IPS DF 19.7 (cell line): ENCODE measurements around the gene NREP.

Experiments used
- DNase-seq: peaks from one replicate; pipeline ENCODE4 v3.0.0-alpha.2; 2013; ENCODE audit warnings: low read depth, low spot score

Gene NREP

GRCh38 chr5:111697881-111698757, 58.9 kb downstream of the NREP start:
- no peak for DNase-seq

GRCh38 chr5:111697215-111697614, 59.8 kb downstream of the NREP start:
- no peak for DNase-seq

- no peak for DNase-seq
Measured at GRCh38 chr5:111695991-111696390, 61.0 kb downstream of the NREP start.

- DNase-seq: no peak
Measured at GRCh38 chr5:111694133-111694532, 62.9 kb downstream of the NREP start.

GRCh38 chr5:111691914-111692313, 65.1 kb downstream of the NREP start:
- no peak for DNase-seq

GRCh38 chr5:111691508-111691907, 65.5 kb downstream of the NREP start:
- no peak for DNase-seq

GRCh38 chr5:111689357-111689935, 67.5 kb downstream of the NREP start:
- no peak for DNase-seq

- DNase-seq: peak; percentile 47
Measured at GRCh38 chr5:111685969-111686368, 71.0 kb downstream of the NREP start.

GRCh38 chr5:111682641-111683040, 74.4 kb downstream of the NREP start:
- DNase-seq: no peak

- no peak for DNase-seq
Measured at GRCh38 chr5:111682121-111682520, 74.9 kb downstream of the NREP start.

- no peak for DNase-seq
Measured at GRCh38 chr5:111681414-111682120, 75.4 kb downstream of the NREP start.

- DNase-seq: no peak
Measured at GRCh38 chr5:111680737-111681413, 76.1 kb downstream of the NREP start.

- no peak for DNase-seq
Measured at GRCh38 chr5:111679611-111680010, 77.4 kb downstream of the NREP start.
